Liver (tissue), 9 donors: Measurements from ENCODE around the gene STRADA. TPM values are rescaled to one million over a fixed set of nuclear protein-coding genes. Genes with fewer than 3 reads are reported as not detected.

Source experiments
- DNase-seq: peaks from one replicate; pipeline ENCODE4 v3.0.0-alpha.2; 2017; ENCODE audit warnings: low spot score
- H3K27ac ChIP-seq, 2 donors: one replicate each; pipeline ENCODE4 v1.7.0; 2013; ENCODE audit warnings: inconsistent platforms in 2 of 2, low read length in 2 of 2, control low read depth in 1 of 2, low read depth in 1 of 2, mild to moderate bottlenecking in 1 of 2
- H3K27me3 ChIP-seq, 4 donors: one replicate each; pipeline versions ENCODE4 v1.6.1 to v1.7.0; 2013; ENCODE audit warnings: low read length in 3 of 4, inconsistent platforms in 1 of 4, mild to moderate bottlenecking in 1 of 4, moderate library complexity in 1 of 4; ENCODE audit not compliant: control insufficient read depth in 4 of 4, insufficient read depth in 4 of 4
- H3K36me3 ChIP-seq, 4 donors: one replicate each; pipeline versions ENCODE4 v1.6.1 to v1.7.0; 2013; ENCODE audit warnings: low read length in 3 of 4, mild to moderate bottlenecking in 3 of 4, low read depth in 1 of 4, moderate library complexity in 1 of 4; ENCODE audit not compliant: control insufficient read depth in 4 of 4, insufficient read depth in 3 of 4
- H3K4me1 ChIP-seq, 4 donors: one replicate each; pipeline versions ENCODE4 v1.6.1 to v1.7.0; 2013; ENCODE audit warnings: low read length in 3 of 4, mild to moderate bottlenecking in 3 of 4, moderate library complexity in 1 of 4; ENCODE audit not compliant: control insufficient read depth in 4 of 4, insufficient read depth in 4 of 4
- H3K4me3 ChIP-seq, 3 donors: one replicate each; pipeline versions ENCODE4 v1.6.1 to v1.7.0; 2013; ENCODE audit warnings: low read length in 3 of 3, control low read depth in 1 of 3, low read depth in 1 of 3, mild to moderate bottlenecking in 1 of 3
- H3K9ac ChIP-seq, 2 donors: one replicate each; pipeline ENCODE4 v1.7.0; 2013; ENCODE audit warnings: low read length in 2 of 2, mild to moderate bottlenecking in 2 of 2, moderate library complexity in 2 of 2, control low read depth in 1 of 2, low read depth in 1 of 2
- H3K9me3 ChIP-seq, 4 donors: one replicate each; pipeline versions ENCODE4 v1.6.1 to v1.7.0; 2013; ENCODE audit warnings: low read length in 3 of 4; ENCODE audit not compliant: control insufficient read depth in 4 of 4
- FOXA1 ChIP-seq: IDR thresholded peaks from 2 replicates; pipeline ENCODE4 v1.6.1; 2016; ENCODE audit warnings: antibody characterized with exemption
- GABPA ChIP-seq, 2 donors: IDR thresholded peaks in 1 of 2; conservative IDR thresholded peaks in 1 of 2; 2 replicates each; pipeline ENCODE4 v1.6.1; 2016; ENCODE audit warnings: antibody characterized with exemption in 2 of 2, mild to moderate bottlenecking in 1 of 2, moderate library complexity in 1 of 2
- HNF4A ChIP-seq, 2 donors: conservative IDR thresholded peaks; 2 replicates each; pipeline ENCODE4 v1.6.1; 2016; ENCODE audit warnings: antibody characterized with exemption in 2 of 2, mild to moderate bottlenecking in 2 of 2
- HNF4G ChIP-seq: IDR thresholded peaks from 2 replicates; pipeline ENCODE4 v1.6.1; 2016; ENCODE audit warnings: antibody characterized with exemption
- JUND ChIP-seq, 2 donors: IDR thresholded peaks; 2 replicates each; pipeline ENCODE4 v1.6.1; 2016; ENCODE audit warnings: antibody characterized with exemption in 2 of 2
- RAD21 ChIP-seq, 2 donors: IDR thresholded peaks; 2 replicates each; pipeline ENCODE4 v1.6.1; 2016; ENCODE audit warnings: antibody characterized with exemption in 2 of 2, mild to moderate bottlenecking in 2 of 2
- RXRA ChIP-seq, 2 donors: IDR thresholded peaks; 2 replicates each; pipeline ENCODE4 v1.6.1; 2017 to 2018; ENCODE audit warnings: antibody characterized with exemption in 2 of 2, mild to moderate bottlenecking in 1 of 2
- SP1 ChIP-seq: IDR thresholded peaks from 2 replicates; pipeline ENCODE4 v1.6.1; 2018; ENCODE audit warnings: antibody characterized with exemption, mild to moderate bottlenecking
- TAF1 ChIP-seq: conservative IDR thresholded peaks from 2 replicates; pipeline ENCODE4 v1.6.1; 2016; ENCODE audit warnings: antibody characterized with exemption, mild to moderate bottlenecking
- YY1 ChIP-seq: IDR thresholded peaks from 2 replicates; pipeline ENCODE4 v1.6.1; 2016; ENCODE audit warnings: antibody characterized with exemption, mild to moderate bottlenecking
- ZBTB33 ChIP-seq: IDR thresholded peaks from 2 replicates; pipeline ENCODE4 v1.6.1; 2016; ENCODE audit warnings: antibody characterized with exemption
- WGBS: extraction: QIAGEN DNeasy Blood & Tissue Kit; methylation state at CpG from one replicate; pipeline ENCODE4 v1.1.7; 2013; 5-methylcytosine and 5-hydroxymethylcytosine counted together
- polyA plus RNA-seq, 2 donors: library from polyadenylated mRNA; stranded (reverse) in 1 of 2; unstranded in 1 of 2; fragments of 200-250 nt in 1 of 2; fragments of >200 nt in 1 of 2; fragmentation: Nextera tagmentation in 1 of 2; extraction: Ambion mirVana in 1 of 2; gene quantifications; one replicate each; pipeline versions ENCODE4 v1.2.1 to v1.2.3, GENCODE V29; 2013 to 2015
- total RNA-seq, 2 donors: library from RNA; depleted of rRNA; stranded (reverse); fragments of >200 nt; gene quantifications; one replicate each; pipeline ENCODE4 v1.2.3, GENCODE V29; 2014
- TF ChIP-seq, protein P1 (sequence below): IDR thresholded peaks from 2 replicates; pipeline ENCODE4 v1.6.1; 2016; ENCODE audit warnings: antibody characterized with exemption
- TF ChIP-seq, protein P2 (sequence below): IDR thresholded peaks from 2 replicates; pipeline ENCODE4 v1.6.1; 2016; ENCODE audit warnings: antibody characterized with exemption
- TF ChIP-seq, protein P3 (sequence below): IDR thresholded peaks from 2 replicates; pipeline ENCODE4 v1.6.1; 2016; ENCODE audit warnings: antibody characterized with exemption, mild to moderate bottlenecking
- TF ChIP-seq, protein P4 (sequence below): fragments of 150-350 bp; IDR thresholded peaks from 2 replicates; pipeline ENCODE4 v1.5.1; 2017; ENCODE audit warnings: improper control_type of control experiment, low read depth, low read length; ENCODE audit not compliant: missing input control
- donor health status: healthy.
- donor health status: healthy.
- donor health status: healthy.
- donor health status: healthy.
- donor health status: healthy.

STRADA gene
- total and polyA plus RNA-seq, 4 donors = 7.7 to 17.9 (median 8.2) TPM

DNA sequence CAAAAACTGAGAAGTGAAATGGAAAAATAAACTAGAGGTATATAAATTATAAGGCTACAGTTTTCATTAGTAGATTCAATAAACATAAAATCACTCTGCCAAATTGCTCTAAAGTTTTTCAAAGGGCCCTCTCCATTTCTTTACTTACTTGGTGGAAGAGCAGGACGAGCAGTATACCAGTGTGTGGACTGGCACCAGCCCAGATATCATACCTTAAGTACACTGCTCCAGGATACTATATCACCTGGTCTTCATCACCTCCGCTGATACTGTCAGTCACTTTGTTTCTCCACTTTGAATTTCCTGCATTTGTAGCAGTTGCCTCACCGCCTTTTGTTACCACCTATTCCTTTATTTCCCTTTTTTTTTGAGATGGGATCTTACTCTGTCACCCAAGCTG is 81.7 kb downstream of the STRADA start:
- WGBS = 96% methylated on average over 3 of the region's 3 CpGs
- Histone ChIP-seq H3K36me3 (peaks cover 10 to 26% (median 22%) of the 10 kb centered on the region in 4 donors), H3K9ac (no peak overlapping the region), H3K27me3 (no peaks in the 10 kb centered on the region), H3K4me1 (no peaks in the 10 kb centered on the region), H3K27ac (no peak overlapping the region), H3K9me3 (no peaks in the 10 kb centered on the region), H3K4me3 (no peak overlapping the region)
- no peak for DNase-seq
- TF ChIP-seq ZBTB33 = no peak
- TF ChIP-seq HNF4G = no peak
- TF ChIP-seq SP1 = no peak
- no peak for TF ChIP-seq GABPA (IDR thresholded peaks at IDR 0.05 in 1 of 2, conservative IDR thresholded peaks at IDR 0.05 in 1 of 2)
- TF ChIP-seq, protein P1, sequence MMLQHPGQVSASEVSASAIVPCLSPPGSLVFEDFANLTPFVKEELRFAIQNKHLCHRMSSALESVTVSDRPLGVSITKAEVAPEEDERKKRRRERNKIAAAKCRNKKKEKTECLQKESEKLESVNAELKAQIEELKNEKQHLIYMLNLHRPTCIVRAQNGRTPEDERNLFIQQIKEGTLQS = no peak

DNA sequence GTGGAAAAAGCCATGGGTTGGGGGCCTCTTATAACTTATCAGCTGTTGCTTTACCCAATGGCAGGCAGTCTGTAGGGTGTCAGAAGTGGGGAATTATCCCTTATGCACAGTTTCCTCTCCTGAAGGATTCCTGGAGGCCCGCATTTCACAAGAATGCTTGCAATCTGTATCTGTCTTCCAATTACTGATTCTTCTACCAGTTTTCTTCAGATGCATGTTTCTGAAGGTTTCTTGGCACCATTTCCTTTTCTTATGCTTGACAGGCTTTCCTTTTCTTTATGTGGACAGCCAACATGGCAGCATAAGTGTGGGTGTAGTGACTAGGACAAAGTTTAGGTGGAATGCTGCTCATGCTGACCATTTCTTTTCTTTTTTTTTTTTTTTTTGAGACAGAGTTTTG is 83.2 kb downstream of the STRADA start:
- DNase-seq = no peak
- no peak for TF ChIP-seq RAD21 (IDR thresholded peaks at IDR 0.05)
- no peak for TF ChIP-seq SP1
- Histone ChIP-seq H3K9ac (no peak overlapping the region), H3K4me3 (no peak overlapping the region), H3K4me1 (no peaks in the 10 kb centered on the region), H3K27ac (no peak overlapping the region), H3K9me3 (no peaks in the 10 kb centered on the region), H3K36me3 (peaks cover 9 to 28% (median 24%) of the 10 kb centered on the region in 4 donors), H3K27me3 (no peaks in the 10 kb centered on the region)
- WGBS = 94% methylated on average over 1 of the region's 1 CpG

DNA sequence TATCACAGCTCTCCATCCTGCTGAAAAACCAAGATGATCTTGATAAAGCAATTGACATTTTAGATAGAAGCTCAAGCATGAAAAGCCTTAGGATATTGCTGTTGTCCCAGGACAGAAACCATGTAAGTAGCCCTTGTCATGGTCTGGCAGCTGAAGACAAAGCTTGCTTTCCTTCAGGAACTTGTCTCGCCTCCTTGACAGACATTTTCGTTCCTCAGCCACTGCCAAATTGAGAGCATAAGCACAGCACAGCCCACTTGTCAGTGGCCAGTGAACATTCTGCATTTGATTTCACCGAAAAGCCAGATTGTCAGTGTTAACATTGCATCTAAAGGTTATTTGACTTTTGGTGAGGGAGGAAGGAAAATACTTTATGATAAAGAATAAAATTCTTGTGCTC is 83.8 kb downstream of the STRADA start:
- H3K27ac ChIP-seq = no peak overlapping the region
- H3K9me3 ChIP-seq = no peaks in the 10 kb centered on the region
- no peaks in the 10 kb centered on the region for H3K27me3 ChIP-seq
- no peak overlapping the region for H3K9ac ChIP-seq
- WGBS = 94% methylated on average over 3 of the region's 3 CpGs
- peaks cover 9 to 32% (median 24%) of the 10 kb centered on the region in 4 donors for H3K36me3 ChIP-seq
- H3K4me1 ChIP-seq = no peaks in the 10 kb centered on the region
- TF ChIP-seq RXRA (IDR thresholded peaks at IDR 0.05) (no peak), RAD21 (IDR thresholded peaks at IDR 0.05) (no peak), JUND (IDR thresholded peaks at IDR 0.05) (no peak), HNF4G (no peak), HNF4A (conservative IDR thresholded peaks at IDR 0.05) (no peak), FOXA1 (no peak), TAF1 (no peak), GABPA (IDR thresholded peaks at IDR 0.05 in 1 of 2, conservative IDR thresholded peaks at IDR 0.05 in 1 of 2) (no peak), YY1 (no peak), ZBTB33 (no peak)
- TF ChIP-seq, protein P2, sequence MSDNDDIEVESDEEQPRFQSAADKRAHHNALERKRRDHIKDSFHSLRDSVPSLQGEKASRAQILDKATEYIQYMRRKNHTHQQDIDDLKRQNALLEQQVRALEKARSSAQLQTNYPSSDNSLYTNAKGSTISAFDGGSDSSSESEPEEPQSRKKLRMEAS = no peak
- TF ChIP-seq, protein P3, sequence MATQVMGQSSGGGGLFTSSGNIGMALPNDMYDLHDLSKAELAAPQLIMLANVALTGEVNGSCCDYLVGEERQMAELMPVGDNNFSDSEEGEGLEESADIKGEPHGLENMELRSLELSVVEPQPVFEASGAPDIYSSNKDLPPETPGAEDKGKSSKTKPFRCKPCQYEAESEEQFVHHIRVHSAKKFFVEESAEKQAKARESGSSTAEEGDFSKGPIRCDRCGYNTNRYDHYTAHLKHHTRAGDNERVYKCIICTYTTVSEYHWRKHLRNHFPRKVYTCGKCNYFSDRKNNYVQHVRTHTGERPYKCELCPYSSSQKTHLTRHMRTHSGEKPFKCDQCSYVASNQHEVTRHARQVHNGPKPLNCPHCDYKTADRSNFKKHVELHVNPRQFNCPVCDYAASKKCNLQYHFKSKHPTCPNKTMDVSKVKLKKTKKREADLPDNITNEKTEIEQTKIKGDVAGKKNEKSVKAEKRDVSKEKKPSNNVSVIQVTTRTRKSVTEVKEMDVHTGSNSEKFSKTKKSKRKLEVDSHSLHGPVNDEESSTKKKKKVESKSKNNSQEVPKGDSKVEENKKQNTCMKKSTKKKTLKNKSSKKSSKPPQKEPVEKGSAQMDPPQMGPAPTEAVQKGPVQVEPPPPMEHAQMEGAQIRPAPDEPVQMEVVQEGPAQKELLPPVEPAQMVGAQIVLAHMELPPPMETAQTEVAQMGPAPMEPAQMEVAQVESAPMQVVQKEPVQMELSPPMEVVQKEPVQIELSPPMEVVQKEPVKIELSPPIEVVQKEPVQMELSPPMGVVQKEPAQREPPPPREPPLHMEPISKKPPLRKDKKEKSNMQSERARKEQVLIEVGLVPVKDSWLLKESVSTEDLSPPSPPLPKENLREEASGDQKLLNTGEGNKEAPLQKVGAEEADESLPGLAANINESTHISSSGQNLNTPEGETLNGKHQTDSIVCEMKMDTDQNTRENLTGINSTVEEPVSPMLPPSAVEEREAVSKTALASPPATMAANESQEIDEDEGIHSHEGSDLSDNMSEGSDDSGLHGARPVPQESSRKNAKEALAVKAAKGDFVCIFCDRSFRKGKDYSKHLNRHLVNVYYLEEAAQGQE = no peak
- TF ChIP-seq, protein P1 = no peak
- TF ChIP-seq, protein P4, sequence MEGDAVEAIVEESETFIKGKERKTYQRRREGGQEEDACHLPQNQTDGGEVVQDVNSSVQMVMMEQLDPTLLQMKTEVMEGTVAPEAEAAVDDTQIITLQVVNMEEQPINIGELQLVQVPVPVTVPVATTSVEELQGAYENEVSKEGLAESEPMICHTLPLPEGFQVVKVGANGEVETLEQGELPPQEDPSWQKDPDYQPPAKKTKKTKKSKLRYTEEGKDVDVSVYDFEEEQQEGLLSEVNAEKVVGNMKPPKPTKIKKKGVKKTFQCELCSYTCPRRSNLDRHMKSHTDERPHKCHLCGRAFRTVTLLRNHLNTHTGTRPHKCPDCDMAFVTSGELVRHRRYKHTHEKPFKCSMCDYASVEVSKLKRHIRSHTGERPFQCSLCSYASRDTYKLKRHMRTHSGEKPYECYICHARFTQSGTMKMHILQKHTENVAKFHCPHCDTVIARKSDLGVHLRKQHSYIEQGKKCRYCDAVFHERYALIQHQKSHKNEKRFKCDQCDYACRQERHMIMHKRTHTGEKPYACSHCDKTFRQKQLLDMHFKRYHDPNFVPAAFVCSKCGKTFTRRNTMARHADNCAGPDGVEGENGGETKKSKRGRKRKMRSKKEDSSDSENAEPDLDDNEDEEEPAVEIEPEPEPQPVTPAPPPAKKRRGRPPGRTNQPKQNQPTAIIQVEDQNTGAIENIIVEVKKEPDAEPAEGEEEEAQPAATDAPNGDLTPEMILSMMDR = no peak
- no peak for DNase-seq
- H3K4me3 ChIP-seq = no peak overlapping the region
